Adipose tissue (tissue), 3 donors: ENCODE results near the gene OPRL1. TPM values are rescaled to one million over a fixed set of nuclear protein-coding genes. Genes with fewer than 3 reads are reported as not detected.

Source experiments
- H3K27ac ChIP-seq: one replicate; pipeline ENCODE4 v1.5.1; 2013; ENCODE audit warnings: low read depth, low read length
- WGBS, 3 donors: extraction: QIAGEN DNeasy Blood & Tissue Kit; methylation state at CpG; one replicate each; pipeline ENCODE4 v1.1.7; 2013; 5-methylcytosine and 5-hydroxymethylcytosine counted together
- polyA plus RNA-seq, 3 donors: library from polyadenylated mRNA; stranded (reverse); fragments of 200-250 nt; gene quantifications; one replicate each; pipeline ENCODE4 v1.2.3, GENCODE V29; 2013
- donor health status: healthy with polysubstance abuse.
- donor health status: Bipolar disorder and iron deficiency.
- donor health status: healthy.

The OPRL1 gene
- polyA plus RNA-seq, 3 donors = 0.45 to 1.2 (median 1.1) TPM

GRCh38 chr20:64067005-64067632 lies 12.8 kb upstream of the OPRL1 start:
- H3K27ac ChIP-seq = no peak overlapping the region
- WGBS, 3 donors = 74 to 86% (median 80%) methylated on average over 6 of the region's 6 CpGs

- WGBS, 3 donors = 61 to 76% (median 71%) methylated on average over 10 to 12 of the region's 12 CpGs
- H3K27ac ChIP-seq = no peak overlapping the region
Observed at GRCh38 chr20:64067733-64068307, 12.1 kb upstream of the OPRL1 start.

GRCh38 chr20:64068386-64069208 lies 11.3 kb upstream of the OPRL1 start:
- no peak overlapping the region for H3K27ac ChIP-seq
- 73 to 78% (median 74%) methylated on average over 10 to 12 of the region's 12 CpGs for WGBS, 3 donors

GRCh38 chr20:64069209-64069613 lies 10.7 kb upstream of the OPRL1 start:
- H3K27ac ChIP-seq = no peak overlapping the region
- WGBS, 3 donors = 87 to 88% (median 88%) methylated on average over 20 of the region's 20 CpGs

- WGBS, 3 donors = 54 to 64% (median 62%) methylated on average over 13 to 14 of the region's 14 CpGs
- H3K27ac ChIP-seq = no peak overlapping the region
Observed at GRCh38 chr20:64069614-64070243, 10.2 kb upstream of the OPRL1 start.

GRCh38 chr20:64070244-64070993 lies 9.5 kb upstream of the OPRL1 start:
- no peak overlapping the region for H3K27ac ChIP-seq
- 93 to 95% (median 94%) methylated on average over 31 of the region's 31 CpGs for WGBS, 3 donors

- no peak overlapping the region for H3K27ac ChIP-seq
- WGBS, 3 donors = 88 to 92% (median 88%) methylated on average over 23 to 30 of the region's 30 CpGs
Observed at GRCh38 chr20:64071341-64072332, 8.2 kb upstream of the OPRL1 start.

- WGBS, 3 donors = 71 to 84% (median 72%) methylated on average over 14 of the region's 14 CpGs
- no peak overlapping the region for H3K27ac ChIP-seq
Observed at GRCh38 chr20:64072498-64073063, 7.3 kb upstream of the OPRL1 start.

GRCh38 chr20:64073476-64074183 lies 6.3 kb upstream of the OPRL1 start:
- WGBS, 3 donors = 91 to 93% (median 92%) methylated on average over 33 to 37 of the region's 37 CpGs
- H3K27ac ChIP-seq = no peak overlapping the region

GRCh38 chr20:64074184-64074789 lies 5.6 kb upstream of the OPRL1 start:
- 90 to 95% (median 91%) methylated on average over 25 to 28 of the region's 28 CpGs for WGBS, 3 donors
- H3K27ac ChIP-seq = no peak overlapping the region

GRCh38 chr20:64074963-64075362 lies 4.9 kb upstream of the OPRL1 start:
- no peak overlapping the region for H3K27ac ChIP-seq
- 91 to 96% (median 95%) methylated on average over 8 of the region's 8 CpGs for WGBS, 3 donors

- H3K27ac ChIP-seq = no peak overlapping the region
- 87 to 92% (median 89%) methylated on average over 12 of the region's 12 CpGs for WGBS, 3 donors
Observed at GRCh38 chr20:64075556-64075955, 4.3 kb upstream of the OPRL1 start.

GRCh38 chr20:64076061-64076997 lies 3.6 kb upstream of the OPRL1 start:
- H3K27ac ChIP-seq = no peak overlapping the region
- WGBS, 3 donors = 87 to 95% (median 87%) methylated on average over 19 to 20 of the region's 22 CpGs

- no peak overlapping the region for H3K27ac ChIP-seq
- 54 to 93% (median 60%) methylated on average over 8 of the region's 8 CpGs for WGBS, 3 donors
Observed at GRCh38 chr20:64077094-64077493, 2.8 kb upstream of the OPRL1 start.

GRCh38 chr20:64077541-64077875 lies 2.4 kb upstream of the OPRL1 start:
- WGBS, 3 donors = 48 to 73% (median 60%) methylated on average over 7 of the region's 7 CpGs
- H3K27ac ChIP-seq = no peak overlapping the region
